Measurements from ENCODE around the gene ASTN2.

The ASTN2 gene

DNA sequence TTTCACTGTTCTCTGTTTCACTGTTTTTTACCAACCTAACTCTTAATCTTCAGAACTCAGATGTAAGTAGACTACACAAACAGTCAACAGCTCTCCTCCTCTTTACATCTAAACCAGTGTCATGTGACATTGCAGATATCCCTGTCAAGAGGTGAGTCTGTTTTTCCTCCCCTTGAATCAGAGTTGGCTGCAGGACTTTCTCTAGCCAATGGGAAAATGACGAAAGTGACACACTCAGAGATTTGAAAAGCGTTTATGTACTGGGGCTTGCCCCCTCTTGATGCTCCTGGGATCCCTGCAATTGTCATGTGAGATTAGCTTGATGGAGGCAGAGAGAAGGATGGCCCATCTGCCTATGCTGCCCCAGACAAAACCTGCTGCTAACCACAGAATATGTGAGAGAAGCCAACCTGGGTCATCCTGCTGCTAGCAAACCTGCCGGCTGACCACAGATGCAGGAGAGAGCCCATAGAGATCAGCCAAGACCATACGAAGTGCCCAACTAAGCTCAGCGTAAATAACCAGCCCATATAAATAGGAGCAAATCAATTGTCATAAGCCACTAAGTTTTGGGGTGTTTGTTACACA lies 111.1 kb downstream of the ASTN2 start:
- in situ Hi-C loops (cut with HindIII; ENCODE audit: low sequenced_read_pairs), result no loop called here

DNA sequence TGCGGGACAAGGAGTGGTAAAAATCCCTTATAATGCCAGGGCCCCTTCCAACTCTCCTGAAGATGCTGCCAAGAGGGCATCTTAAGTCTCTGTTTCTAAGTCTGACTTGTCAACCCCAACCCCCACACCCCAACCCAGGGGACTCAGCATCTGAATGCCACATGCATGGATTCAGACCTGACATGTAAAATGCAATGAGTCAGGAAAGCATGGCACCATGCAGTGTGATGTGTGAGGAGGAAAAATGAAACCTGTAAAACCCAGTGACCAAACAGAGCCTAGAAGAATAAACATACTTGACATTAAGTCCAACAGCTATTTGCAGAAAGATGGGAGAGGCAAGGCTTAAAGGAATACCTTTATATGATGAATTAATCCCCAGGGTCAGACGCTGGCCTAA lies 112.4 kb downstream of the ASTN2 start:
- in situ Hi-C loops (cut with HindIII; ENCODE audit: low sequenced_read_pairs), result no loop called here

DNA sequence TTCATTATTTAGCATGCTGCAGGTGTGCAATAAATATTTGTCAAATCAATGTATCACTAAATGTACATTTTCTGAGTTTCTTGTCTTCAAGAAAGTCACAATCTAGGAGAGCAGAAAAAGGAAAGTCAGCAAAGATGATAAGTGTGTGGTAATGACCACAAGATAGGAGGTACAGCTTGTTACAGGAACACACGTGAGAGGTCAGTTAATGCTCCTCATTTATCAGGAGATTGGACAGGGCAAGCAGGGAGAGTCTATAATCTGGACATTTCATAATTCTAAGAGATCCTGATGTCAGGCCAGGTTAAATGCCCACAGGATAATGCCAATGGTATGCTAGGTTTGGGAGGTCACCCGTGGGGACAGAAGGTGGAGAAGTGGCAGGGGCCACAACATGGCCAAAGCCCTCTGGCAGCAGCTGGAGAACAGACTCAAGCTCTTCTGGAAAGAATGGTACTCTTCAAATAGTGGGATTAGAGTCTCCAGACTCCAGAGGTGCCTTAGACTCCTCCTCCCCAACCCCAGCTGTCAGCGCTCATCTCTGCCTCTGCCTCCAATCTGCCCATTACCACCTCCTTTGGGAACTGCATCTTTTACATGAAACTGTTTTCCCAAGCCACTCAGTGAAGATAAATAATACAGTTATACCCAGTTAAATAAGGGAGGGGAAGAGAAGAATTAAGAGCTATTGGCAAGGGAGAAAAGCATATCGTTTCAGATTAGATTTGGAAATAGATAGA lies 114.3 kb downstream of the ASTN2 start:
- in situ Hi-C loops (cut with HindIII; ENCODE audit: low sequenced_read_pairs), result no loop called here

DNA sequence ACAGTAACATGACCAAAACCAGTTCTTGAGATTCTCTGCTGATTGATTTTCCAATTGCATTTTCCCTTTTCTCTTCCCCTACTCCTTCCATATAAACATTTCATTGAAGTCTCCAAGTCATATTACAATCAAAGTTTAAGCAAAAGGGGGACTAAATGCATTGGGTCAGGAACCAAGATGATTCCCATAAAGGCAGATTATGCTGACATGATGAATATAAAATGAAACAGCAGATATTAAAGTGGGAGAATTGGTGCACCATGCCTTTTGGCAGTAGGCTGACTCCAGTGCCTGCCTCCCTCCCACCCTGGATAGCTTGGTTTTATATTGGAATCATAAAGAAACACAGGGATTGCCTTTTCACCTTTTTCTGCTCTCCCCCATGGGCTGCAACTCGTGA lies 118.4 kb downstream of the ASTN2 start:
- in situ Hi-C loops (cut with HindIII; ENCODE audit: low sequenced_read_pairs), result no loop called here

DNA sequence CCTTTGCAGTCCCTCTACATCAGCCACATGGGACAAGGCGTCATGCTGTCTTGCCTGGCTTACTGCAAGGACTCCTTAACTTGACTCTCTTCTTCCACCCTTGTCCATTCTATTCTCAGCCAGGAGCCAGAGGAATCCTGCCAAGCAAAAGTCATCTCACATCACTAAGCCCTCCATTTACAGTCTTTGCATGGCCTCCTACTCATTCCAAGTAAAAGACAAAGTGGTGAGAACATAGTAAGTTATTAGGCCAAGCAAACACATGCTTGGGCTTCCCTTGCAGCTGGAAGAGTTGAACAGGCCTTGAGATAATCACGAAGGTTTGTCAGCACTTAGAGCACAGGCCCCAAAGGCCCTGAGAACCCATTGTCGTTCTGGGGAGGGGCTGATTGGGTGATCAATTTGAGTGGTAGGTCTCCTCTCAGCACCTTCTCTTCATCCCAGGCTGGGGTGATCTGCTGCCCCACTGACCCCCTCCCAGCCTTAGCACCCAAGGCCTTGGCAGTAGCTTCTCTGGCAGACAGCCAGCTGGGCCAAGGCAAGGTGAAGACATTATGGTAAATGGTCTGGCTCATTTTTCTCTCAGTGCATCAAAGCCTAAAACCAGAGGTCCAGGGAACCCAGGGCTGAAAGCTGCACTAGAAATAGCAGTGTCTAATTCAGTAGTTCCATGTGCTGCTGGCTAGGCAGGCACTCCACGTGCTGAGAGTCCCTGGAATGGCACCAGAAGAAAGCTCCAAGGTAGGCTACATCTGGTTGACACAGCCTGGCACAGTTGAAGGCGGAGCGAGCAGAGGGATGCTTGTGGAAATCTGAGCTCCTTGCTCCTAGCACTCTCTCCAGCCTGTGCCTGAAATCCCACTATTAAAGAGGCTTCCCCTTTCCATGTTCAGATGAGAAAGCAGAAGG lies 121.4 kb downstream of the ASTN2 start:
- in situ Hi-C loops (cut with HindIII; ENCODE audit: low sequenced_read_pairs), result no loop called here

DNA sequence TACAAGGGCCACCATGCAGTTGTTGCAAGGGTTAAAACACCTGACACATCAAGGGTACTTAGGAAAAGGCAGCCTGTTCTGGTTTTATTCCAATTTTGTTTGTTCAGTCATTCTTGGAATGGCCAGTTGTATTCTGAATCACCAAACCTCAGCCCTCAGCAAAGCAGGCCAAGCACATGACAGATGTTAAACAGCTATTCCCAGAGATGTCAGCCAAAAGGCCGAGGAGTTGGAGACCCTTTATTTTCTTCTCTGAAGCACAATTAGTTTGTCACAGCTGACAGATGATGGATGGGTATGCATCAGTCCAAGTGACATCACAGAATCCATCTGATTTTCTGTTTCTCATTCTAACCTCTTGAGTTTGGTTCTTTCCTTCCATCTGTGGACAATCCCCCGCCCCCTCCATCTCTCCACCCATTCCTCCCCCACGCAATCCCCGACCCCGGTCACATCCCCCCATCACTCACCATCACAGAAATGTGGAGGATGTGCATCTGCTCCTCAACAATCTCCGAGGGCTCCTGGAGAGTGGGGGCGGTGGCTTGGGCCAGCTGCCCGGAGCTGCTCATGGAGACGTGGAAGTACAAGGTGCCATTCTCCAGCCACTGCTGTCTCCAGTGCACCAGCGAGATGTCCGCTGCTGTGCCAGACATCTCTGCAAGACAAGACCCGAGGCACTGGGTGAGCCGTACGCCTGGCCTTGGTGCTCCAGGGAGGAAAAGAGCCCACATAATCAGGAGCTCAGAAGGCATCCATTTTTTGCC lies 123.8 kb downstream of the ASTN2 start:
- in situ Hi-C loops (cut with HindIII; ENCODE audit: low sequenced_read_pairs), result no loop called here

DNA sequence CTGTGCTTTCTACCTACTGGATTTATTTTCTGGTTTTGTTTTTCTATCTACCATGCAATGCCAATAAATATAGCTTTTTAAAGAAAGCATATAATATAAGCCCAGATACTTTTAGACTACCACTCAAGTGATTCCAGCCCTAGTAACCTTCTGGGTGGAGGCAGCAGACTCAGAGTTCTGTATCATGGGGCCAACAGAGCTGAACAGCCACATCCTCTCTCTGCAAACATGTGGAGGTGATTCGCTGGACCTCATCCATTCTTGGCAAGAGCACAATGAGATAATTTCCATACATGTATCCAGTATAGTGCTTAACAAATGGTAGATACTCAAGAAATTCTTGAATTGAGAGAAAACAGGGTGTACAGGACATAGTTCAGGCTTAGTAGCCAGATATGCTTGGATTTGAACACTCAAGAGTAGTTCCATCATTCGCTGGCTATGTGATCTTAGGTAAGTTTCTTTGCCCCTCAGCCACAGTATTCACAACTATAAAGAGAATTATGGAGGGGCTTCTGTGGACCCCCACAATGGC lies 124.5 kb downstream of the ASTN2 start:
- in situ Hi-C loops (cut with HindIII; ENCODE audit: low sequenced_read_pairs), result no loop called here

DNA sequence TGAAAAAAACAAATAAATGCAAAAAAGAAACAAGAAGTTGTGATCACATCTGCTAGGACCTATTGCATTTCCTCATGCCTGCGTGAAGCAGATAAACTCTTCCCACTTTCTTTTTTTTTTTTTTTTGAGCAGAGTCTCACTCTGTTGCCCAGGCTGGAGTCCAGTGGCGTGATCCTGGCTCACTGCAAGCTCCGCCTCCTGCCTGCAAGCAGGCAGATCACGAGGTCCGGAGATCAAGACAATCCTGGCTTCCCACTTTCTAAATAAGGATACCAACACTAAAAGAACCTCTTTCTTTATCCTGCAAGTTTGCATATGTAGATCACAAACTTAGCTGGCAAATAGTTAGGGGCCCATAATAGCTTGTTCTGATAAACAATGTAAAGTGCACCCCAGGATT lies 128.6 kb downstream of the ASTN2 start:
- in situ Hi-C loops (cut with HindIII; ENCODE audit: low sequenced_read_pairs), result no loop called here

DNA sequence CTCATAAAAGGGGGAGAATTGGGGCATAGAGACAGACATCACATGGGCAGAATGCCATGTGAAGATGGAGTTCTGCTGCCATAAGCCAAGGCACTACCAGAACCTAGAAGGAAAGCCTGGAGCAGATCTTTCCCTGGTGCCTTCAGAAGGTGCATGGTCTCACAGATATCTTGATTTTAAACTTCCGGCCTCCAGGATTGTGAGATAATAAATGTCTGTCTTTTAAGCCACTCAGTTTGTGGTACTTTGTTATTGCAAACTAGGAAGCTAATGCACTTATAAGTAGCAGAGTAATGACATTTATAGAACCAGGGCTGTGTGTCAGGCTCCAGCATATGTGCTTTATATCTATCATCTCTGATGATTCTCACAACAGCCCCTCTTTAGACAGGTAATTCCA lies 130.4 kb downstream of the ASTN2 start:
- in situ Hi-C loops (cut with HindIII; ENCODE audit: low sequenced_read_pairs), result no loop called here

DNA sequence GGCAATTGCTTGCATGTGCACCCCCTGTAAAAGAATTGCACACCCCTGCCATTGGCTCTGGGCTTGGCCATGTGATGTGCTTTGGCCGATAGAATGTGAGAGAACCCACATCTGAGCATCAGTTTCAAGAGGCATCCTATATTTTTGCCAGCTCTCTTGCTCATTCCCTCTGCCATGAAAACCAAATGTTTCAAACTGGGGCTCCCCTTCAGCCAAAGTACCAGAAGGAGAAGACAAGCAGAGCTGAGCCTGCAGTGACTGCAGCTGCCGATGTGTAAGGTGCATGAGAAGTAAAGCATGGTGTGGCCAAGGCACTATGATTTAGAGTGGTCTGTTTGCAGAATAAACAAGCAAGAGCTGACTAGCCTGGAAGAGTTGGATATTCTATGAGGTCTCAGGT lies 132.3 kb downstream of the ASTN2 start:
- in situ Hi-C loops (cut with HindIII; ENCODE audit: low sequenced_read_pairs), result no loop called here

DNA sequence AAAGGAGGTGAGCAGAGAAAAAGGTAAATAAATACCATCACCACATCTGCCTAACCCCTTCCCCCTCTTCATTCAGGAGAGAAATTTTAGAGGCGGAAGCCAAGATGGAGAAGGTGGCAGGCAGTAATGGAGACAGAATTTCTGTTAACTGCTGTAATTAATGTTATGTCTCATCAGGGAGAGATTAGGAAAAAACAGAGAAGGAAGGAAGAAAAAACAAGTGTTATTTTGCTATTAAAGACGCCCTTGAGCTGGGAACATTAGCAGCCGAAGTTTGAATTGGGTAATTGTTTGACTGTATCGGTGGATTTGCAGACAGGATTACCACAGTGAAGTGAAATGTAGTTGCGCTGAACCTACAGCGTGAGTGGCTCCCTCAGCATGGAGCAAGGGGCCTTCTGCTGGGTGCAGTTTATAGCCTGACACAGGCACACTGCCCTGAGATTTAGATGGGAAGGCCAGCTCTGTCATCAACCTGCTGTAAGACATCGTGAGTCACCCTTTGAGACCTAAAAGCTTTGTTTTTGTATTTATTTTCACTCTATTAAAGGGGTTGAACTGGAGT lies 136.3 kb downstream of the ASTN2 start:
- in situ Hi-C loops (cut with HindIII; ENCODE audit: low sequenced_read_pairs), result loop anchor here (5.0 kb wide), 1 partner anchor 34 kb away; no protein-coding TSS in a partner anchor

DNA sequence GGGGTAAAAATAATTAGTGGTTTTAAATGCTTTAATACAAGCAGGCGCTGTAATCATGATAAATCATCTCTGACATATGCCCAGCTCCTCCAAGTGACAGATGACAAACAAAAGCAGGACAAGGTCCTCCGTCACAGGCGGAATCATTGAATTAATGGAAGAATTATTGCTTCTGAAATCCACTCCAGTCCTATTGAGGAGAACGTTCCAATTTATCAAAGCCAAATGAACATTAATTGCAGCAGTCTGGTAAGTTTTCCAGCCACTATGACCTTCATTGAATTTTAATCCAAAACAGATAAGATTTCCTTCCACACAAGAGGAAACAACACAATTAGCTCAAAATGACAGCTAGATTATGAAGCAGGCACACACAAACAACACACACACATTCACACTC lies 136.8 kb downstream of the ASTN2 start:
- in situ Hi-C loops (cut with HindIII; ENCODE audit: low sequenced_read_pairs), result loop anchor here (5.0 kb wide), 1 partner anchor 34 kb away; no protein-coding TSS in a partner anchor

DNA sequence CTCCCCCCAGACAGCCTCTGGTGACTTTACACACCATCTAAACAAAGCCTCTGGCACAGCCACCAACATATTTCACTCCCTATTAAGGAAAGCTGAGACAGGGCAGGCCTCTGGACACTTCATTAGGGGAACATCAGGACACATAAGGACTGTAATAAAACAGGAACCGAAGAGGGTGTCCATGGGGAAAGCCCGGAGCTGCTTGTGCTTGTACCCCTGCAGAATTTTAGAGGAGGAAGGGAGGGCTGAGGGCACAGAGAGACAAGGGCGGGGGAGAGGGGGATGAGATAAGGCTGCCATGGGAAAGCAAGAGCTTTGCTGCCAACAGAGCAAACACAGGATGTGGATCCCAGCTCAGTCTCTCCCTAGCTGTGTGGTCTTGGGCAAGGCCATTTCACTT lies 138.4 kb downstream of the ASTN2 start:
- in situ Hi-C loops (cut with HindIII; ENCODE audit: low sequenced_read_pairs), result loop anchor here (5.0 kb wide), 1 partner anchor 36 kb away; no protein-coding TSS in a partner anchor

DNA sequence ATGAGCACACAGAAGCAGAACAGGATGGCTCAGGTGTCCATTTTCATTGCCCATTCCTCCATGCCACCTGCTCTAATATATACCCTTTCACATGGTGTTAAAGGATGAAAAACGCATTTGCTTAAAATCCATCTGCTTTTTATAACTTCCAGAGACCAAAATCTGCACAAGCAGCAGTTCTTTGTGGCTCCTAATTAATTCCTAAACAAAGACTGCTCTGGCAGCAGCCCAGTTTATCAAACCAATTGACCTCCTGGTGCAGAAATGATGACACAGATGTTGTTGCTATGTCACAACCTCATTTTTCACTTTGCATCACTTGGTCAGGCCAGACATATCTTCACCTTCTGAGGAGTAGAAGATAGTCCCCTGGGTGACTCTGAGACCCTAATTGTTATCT lies 141.2 kb downstream of the ASTN2 start:
- in situ Hi-C loops (cut with HindIII; ENCODE audit: low sequenced_read_pairs), result no loop called here

DNA sequence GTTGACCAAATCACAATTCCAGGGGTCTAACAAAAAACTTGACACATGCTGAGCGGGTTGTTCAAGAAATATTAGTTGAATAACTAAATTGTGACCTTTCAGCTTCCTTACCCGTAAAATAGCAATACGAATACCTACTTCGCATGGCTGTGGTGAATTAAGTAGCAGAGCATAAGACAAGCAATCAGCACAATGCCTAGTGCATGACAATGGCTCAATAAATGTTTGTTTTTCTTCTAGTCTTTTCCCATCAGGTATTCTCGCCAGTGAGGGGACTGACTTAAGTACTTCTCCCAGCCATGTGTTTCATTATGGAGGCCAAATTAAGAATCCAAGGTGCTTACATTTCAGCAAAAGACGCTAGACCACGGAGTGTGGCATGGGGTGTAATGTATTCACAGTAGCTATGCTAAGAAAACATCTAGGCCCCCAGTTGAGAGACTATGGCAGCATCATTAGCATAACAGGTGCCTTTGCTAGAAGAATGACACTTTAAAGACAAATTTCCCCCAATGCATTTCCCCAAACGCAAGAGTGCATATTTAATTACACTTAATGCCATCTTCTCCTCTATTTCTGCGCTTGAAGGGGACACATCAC lies 145.9 kb downstream of the ASTN2 start:
- in situ Hi-C loops (cut with HindIII; ENCODE audit: low sequenced_read_pairs), result no loop called here

DNA sequence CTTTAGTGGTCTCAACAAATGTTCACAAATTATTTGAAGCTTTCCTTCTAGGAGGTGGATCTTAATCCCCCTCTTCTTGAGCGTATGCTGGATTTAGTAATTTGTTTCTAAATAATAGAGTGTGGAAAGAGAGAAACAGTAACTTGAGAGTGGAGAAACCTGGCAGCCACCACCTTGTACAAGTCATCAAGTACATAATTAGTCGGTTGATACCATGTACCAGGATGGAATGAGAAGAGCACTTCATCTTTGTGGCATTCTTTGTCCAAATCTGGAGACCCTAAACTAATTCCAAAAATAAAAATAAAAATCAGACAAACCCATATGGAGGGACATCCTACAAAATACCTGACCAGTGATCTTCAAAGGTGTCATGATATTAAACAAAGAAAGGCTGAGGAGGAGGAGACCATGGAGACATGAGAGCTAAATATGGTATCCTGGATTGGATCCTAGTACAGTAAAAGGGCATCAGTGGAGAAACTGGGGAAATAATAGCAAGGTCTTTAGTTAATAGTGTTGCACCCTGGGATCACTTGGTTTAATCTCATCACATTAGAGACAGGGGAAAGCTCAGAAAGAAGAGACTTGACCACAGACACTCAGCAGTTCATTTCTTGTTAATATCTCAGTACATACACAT lies 147.9 kb downstream of the ASTN2 start:
- in situ Hi-C loops (cut with HindIII; ENCODE audit: low sequenced_read_pairs), result no loop called here

DNA sequence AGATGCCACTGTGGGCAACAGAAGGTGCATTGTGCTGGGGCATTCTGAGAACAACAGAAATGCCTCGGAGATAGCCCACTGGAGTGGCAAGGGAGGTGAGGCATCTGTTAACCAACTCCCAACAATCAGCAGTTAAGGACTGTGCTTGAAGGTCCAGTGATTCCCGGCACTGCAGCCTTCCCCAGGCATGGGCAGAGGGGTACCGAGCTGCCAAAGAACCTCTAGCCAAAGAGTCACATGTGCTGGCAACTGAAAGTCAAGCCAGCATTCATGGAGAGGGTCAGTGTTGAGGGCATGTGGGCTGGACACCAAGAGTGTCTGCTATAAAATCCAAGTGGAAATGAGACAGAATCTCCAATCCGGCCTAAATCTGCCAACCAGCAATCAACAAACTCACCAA lies 149.6 kb downstream of the ASTN2 start:
- in situ Hi-C loops (cut with HindIII; ENCODE audit: low sequenced_read_pairs), result no loop called here

DNA sequence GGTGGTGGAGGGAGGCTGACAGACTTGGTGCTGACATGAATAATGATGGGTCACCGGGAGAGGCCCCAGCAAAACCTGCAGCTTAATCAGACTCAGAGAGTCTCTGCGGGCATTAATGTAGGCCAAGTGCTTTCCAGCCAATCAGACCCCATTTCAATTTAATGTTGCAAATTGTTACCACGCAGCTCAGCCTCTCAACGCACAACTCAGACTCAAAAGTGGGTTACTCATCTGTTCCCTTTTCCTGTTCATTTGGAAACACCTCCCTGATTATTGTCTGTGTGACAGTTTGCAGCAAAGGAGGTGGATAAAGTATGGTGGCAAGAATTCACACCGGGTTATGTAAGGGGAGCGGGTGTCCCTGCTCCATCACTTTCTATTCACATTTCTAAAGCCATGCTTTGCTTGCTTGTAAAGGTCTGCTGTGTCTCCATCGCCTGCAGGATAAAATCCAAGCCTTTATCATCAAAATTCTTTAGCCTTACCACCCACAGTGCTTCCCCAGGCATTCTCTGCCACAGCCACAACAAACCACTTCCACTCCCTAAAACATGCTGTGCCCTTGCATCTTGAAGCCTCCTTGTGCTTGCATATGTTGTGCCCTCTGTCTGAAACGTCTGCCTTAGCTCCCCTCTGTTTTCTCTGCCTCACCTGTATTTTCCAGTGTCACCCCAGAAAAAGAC lies 156.5 kb downstream of the ASTN2 start:
- in situ Hi-C loops (cut with HindIII; ENCODE audit: low sequenced_read_pairs), result no loop called here

DNA sequence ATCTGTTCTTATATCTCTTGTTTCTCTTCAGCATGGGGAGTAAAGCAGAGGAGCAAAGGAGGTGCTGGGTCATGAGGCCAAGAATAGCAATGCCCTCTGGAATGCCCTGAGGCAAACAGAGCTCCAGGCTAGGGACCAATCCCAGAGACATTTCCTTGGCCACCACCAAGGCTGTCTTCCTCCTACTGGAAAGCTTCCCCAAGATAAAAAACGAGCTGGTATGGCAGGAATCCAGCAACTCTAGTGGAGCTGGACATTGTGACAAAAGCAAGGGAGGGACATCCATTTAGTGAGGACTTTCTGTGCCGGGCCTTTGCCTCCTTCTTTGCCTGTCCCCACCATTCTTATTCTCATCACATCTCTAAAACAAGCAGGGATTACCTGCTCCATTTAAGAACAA lies 161.6 kb downstream of the ASTN2 start:
- in situ Hi-C loops (cut with HindIII; ENCODE audit: low sequenced_read_pairs), result no loop called here

All from endothelial cell of hepatic sinusoid (primary cell).